Activated CD8-positive, alpha-beta T cell treated with anti-CD3 and anti-CD28 coated beads, Interleukin-2, amount 10 ng/mL, durations not matched to agents 7 days and 5 days (primary cell): Measurements from ENCODE around the gene NOX1. TPM values are rescaled to one million over a fixed set of nuclear protein-coding genes. Genes with fewer than 3 reads are reported as not detected.
"Not testable (repeated sequence)": the region's sequence is repeated elsewhere in the genome, so short reads cannot be mapped to it uniquely, and the experiment has no call there.

Experiments
- ATAC-seq: fragments of 150-1000 bp; cut with Tn5 transposase; one replicate; pipeline ENCODE4 v1.10.0; 2021; ENCODE audit warnings: moderate library complexity
- CTCF ChIA-PET: fragments of 350-600 bp; sonication (Branson Sonifier 250); formaldehyde crosslinking; loops from one replicate; lab custom pipeline; 2021; ENCODE audit warnings: antibody characterized with exemption; lab: Charles Lee
- POLR2A ChIA-PET: fragments of 350-600 bp; sonication (Branson Sonifier 250); formaldehyde crosslinking; loops from one replicate; lab custom pipeline; 2021; ENCODE audit warnings: antibody characterized with exemption; lab: Charles Lee
- DNase-seq: peaks from one replicate; pipeline ENCODE4 v3.0.0-alpha.2; 2020
- H3K27ac Mint-ChIP-seq: one replicate; pipeline ENCODE4 v1.8.0; 2021; ENCODE audit warnings: mild to moderate bottlenecking, mixed read lengths
- H3K27me3 Mint-ChIP-seq: one replicate; pipeline ENCODE4 v1.8.0; 2021; ENCODE audit warnings: low read depth, mixed read lengths
- H3K36me3 Mint-ChIP-seq: one replicate; pipeline ENCODE4 v1.8.0; 2021; ENCODE audit warnings: low read depth, mixed read lengths
- H3K4me1 Mint-ChIP-seq: one replicate; pipeline ENCODE4 v1.8.0; 2021; ENCODE audit warnings: low read depth, mixed read lengths
- H3K4me3 Mint-ChIP-seq: one replicate; pipeline ENCODE4 v1.8.0; 2021; ENCODE audit warnings: mild to moderate bottlenecking, mixed read lengths
- H3K9me3 Mint-ChIP-seq: one replicate; pipeline ENCODE4 v1.8.0; 2022; ENCODE audit warnings: mixed read lengths; ENCODE audit not compliant: insufficient read depth
- total RNA-seq, 2 experiments: library from RNA; stranded (reverse); gene quantifications; one replicate each; pipeline ENCODE4 v1.2.3, GENCODE V29; 2021

The NOX1 gene
- total RNA-seq, 2 experiments from 2014 or later, result not detected

GRCh38 chrX:100812216-100813158 is 61.7 kb downstream of the NOX1 start:
- H3K4me1 Mint-ChIP-seq, result no peaks in the 10 kb centered on the region
- H3K9me3 Mint-ChIP-seq, result no peaks in the 10 kb centered on the region
- no peak for ATAC-seq
- no peak overlapping the region for H3K4me3 Mint-ChIP-seq
- no peaks in the 10 kb centered on the region for H3K36me3 Mint-ChIP-seq
- no peak for DNase-seq
- no peak overlapping the region for H3K27ac Mint-ChIP-seq
- peaks cover 21% of the 10 kb centered on the region for H3K27me3 Mint-ChIP-seq
- ChIA-PET CTCF (no interaction called here), POLR2A (no interaction called here)

DNA sequence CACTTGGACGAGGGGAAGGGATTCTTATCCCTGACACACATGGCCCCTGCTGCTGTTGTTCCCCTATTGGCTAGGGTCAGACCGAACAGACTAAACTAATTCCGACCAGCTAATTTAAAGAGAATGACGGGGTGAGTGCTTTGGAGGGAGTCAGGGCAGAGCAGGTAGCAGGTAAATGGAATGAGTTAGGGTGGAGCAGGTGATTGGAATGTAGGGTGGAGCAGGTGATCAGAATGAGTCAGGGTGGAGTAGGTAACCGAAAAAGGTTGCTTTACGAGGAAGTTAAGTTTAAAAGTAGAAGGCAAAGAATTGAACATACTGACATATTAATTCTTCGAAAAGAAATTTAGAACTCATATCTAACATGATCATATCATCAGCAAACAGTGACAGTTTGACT is 65.9 kb downstream of the NOX1 start:
- H3K4me3 Mint-ChIP-seq, result not testable (repeated sequence)

DNA sequence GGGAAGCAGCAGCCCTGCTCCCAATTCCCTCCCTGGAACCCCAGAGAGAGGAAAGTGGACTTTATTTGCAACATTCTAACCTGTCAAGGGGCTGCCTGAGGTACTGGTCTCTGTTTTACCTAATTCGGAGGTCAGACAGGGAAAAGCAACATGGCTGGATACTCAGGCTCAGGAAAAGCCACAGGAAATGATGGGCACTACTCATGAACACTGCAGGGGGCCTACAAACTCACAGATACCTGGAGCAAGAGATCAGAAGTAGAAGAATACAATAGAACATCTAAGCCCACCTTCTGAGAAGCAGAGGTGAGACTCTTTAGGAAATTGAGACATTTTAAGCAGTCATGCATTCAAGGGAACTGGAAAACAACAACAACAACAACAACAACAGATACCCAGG is 69.4 kb downstream of the NOX1 start:
- H3K27ac Mint-ChIP-seq, result no peak overlapping the region
- no peak overlapping the region for H3K4me3 Mint-ChIP-seq
- peaks cover 3% of the 10 kb centered on the region for H3K9me3 Mint-ChIP-seq
- H3K27me3 Mint-ChIP-seq, result peaks cover 12% of the 10 kb centered on the region
- H3K4me1 Mint-ChIP-seq, result no peaks in the 10 kb centered on the region
- H3K36me3 Mint-ChIP-seq, result no peaks in the 10 kb centered on the region
- ChIA-PET POLR2A (no interaction called here), CTCF (no interaction called here)
- ATAC-seq, result no peak
- DNase-seq, result no peak

More for the DNA sequence above, 65.9 kb downstream of the NOX1 start:
- H3K27ac Mint-ChIP-seq, ATAC-seq, H3K4me1 Mint-ChIP-seq, H3K36me3 Mint-ChIP-seq, DNase-seq, POLR2A ChIA-PET, CTCF ChIA-PET, H3K9me3 Mint-ChIP-seq: not testable (repeated sequence)
- H3K27me3 Mint-ChIP-seq, result peaks cover 13% of the 10 kb centered on the region

- ChIA-PET POLR2A (interaction anchor here (0.7 kb wide), 1 partner anchor 17 kb away, joined by 4 read pairs; the partner anchor contains the start of gene CSTF2), CTCF (no interaction called here)
- Mint-ChIP-seq H3K4me1 (no peaks in the 10 kb centered on the region), H3K4me3 (no peak overlapping the region), H3K36me3 (no peaks in the 10 kb centered on the region), H3K9me3 (peaks cover 3% of the 10 kb centered on the region), H3K27me3 (peaks cover 8% of the 10 kb centered on the region), H3K27ac (no peak overlapping the region)
- no peak for ATAC-seq
- no peak for DNase-seq
Measured at GRCh38 chrX:100802843-100803242, 71.3 kb downstream of the NOX1 start.

- H3K27me3 Mint-ChIP-seq, result peaks cover 2% of the 10 kb centered on the region
- ATAC-seq (no peak), DNase-seq (no peak)
- no peak overlapping the region for H3K27ac Mint-ChIP-seq
- no peaks in the 10 kb centered on the region for H3K4me1 Mint-ChIP-seq
- H3K4me3 Mint-ChIP-seq, result no peak overlapping the region
- H3K36me3 Mint-ChIP-seq, result no peaks in the 10 kb centered on the region
- POLR2A ChIA-PET, result no interaction called here
- H3K9me3 Mint-ChIP-seq, result no peaks in the 10 kb centered on the region
- CTCF ChIA-PET, result no interaction called here
Measured at GRCh38 chrX:100798484-100799214, 75.5 kb downstream of the NOX1 start.

- ChIA-PET POLR2A (no interaction called here), CTCF (no interaction called here)
- Mint-ChIP-seq H3K27ac (no peak overlapping the region), H3K27me3 (peaks cover 2% of the 10 kb centered on the region), H3K36me3 (no peaks in the 10 kb centered on the region), H3K4me1 (no peaks in the 10 kb centered on the region), H3K4me3 (no peak overlapping the region), H3K9me3 (no peaks in the 10 kb centered on the region)
- DNase-seq (no peak), ATAC-seq (no peak)
Measured at GRCh38 chrX:100797359-100797758, 76.8 kb downstream of the NOX1 start.

GRCh38 chrX:100796371-100796770 is 77.8 kb downstream of the NOX1 start:
- H3K27me3 Mint-ChIP-seq, H3K27ac Mint-ChIP-seq, CTCF ChIA-PET, H3K4me1 Mint-ChIP-seq, DNase-seq, H3K4me3 Mint-ChIP-seq, H3K9me3 Mint-ChIP-seq, H3K36me3 Mint-ChIP-seq, ATAC-seq, POLR2A ChIA-PET: not testable (repeated sequence)

Other genes starting within 250 kb of the NOX1 start
- not detected for gene TSPAN6, start 237.6 kb downstream of the NOX1 start, total RNA-seq
- not detected for gene SRPX2, start 230.2 kb downstream of the NOX1 start, total RNA-seq
- not detected for gene SYTL4, start 142.2 kb downstream of the NOX1 start, total RNA-seq
- gene CSTF2, start 54.0 kb downstream of the NOX1 start, total RNA-seq, result 10 to 100 TPM; 34.2 to 35.5 TPM
- gene XKRX, start 54.6 kb upstream of the NOX1 start, total RNA-seq, result not detected
- gene ARL13A, start 95.3 kb upstream of the NOX1 start, total RNA-seq, result not detected
- gene TRMT2B, start 177.8 kb upstream of the NOX1 start, total RNA-seq, result 10 to 100 TPM; 23.2 to 24.1 TPM
- not detected for gene TMEM35A, start 204.5 kb upstream of the NOX1 start, total RNA-seq
- 10 to 100 TPM; 39.6 to 40.2 TPM for gene CENPI, start 223.8 kb upstream of the NOX1 start, total RNA-seq